NT2/D1 (cell line): ENCODE data around the gene TMEM182.

ENCODE experiments used
- SUZ12 ChIP-seq: IDR thresholded peaks from 2 replicates; pipeline ENCODE4 v1.6.1; 2011; ENCODE audit not compliant: insufficient read length, insufficient read depth; ENCODE audit errors: extremely low read depth
- YY1 ChIP-seq: IDR thresholded peaks from 2 replicates; pipeline ENCODE4 v1.6.1; 2011; ENCODE audit not compliant: insufficient read length, insufficient read depth
- ZNF274 ChIP-seq: IDR thresholded peaks from 2 replicates; pipeline ENCODE4 v1.6.1; 2011; ENCODE audit warnings: mild to moderate bottlenecking, low read depth, low read length

- TF ChIP-seq SUZ12 (no peak), ZNF274 (no peak), YY1 (no peak)
Measured at GRCh38 chr2:102754456-102755145, 7.2 kb upstream of the TMEM182 start.
